DMS153 (cell line): ENCODE measurements around the gene SPRYD4.

Experiments used
- DNase-seq: peaks from one replicate; lab custom pipeline; 2025; lab: John Stamatoyannopoulos, UW

Gene SPRYD4

GRCh38 chr12:56521590-56522371 is 53.4 kb downstream of the SPRYD4 start, which contains the start of gene RBMS2:
TSS of gene RBMS2 (plus strand) at chr12:56521820. CDS start at chr12:56522024, 204 bp downstream.
- no peak for DNase-seq

GRCh38 chr12:56522411-56523193 is 54.2 kb downstream of the SPRYD4 start:
- DNase-seq: no peak

DNA sequence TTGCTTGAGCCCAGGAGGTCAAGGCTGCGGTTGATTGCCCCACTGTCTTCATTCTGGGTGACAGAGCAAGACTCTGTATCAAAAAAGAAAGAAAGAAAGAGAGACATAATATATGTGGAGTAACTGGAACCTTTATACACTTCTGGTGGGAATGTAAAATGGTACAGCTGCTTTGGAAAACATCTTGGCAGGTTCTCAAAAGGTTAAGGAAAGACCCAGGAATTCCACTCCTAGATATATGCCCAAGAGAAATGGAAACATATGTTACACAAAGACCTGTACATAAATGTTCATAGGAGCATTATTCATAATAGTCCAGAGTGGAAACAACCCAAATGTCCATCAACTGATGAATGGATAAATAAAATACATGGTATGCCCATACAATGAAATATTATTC is 60.5 kb downstream of the SPRYD4 start:
- no peak for DNase-seq
